ENCODE measurements around the gene SMAP2.

Gene SMAP2

DNA sequence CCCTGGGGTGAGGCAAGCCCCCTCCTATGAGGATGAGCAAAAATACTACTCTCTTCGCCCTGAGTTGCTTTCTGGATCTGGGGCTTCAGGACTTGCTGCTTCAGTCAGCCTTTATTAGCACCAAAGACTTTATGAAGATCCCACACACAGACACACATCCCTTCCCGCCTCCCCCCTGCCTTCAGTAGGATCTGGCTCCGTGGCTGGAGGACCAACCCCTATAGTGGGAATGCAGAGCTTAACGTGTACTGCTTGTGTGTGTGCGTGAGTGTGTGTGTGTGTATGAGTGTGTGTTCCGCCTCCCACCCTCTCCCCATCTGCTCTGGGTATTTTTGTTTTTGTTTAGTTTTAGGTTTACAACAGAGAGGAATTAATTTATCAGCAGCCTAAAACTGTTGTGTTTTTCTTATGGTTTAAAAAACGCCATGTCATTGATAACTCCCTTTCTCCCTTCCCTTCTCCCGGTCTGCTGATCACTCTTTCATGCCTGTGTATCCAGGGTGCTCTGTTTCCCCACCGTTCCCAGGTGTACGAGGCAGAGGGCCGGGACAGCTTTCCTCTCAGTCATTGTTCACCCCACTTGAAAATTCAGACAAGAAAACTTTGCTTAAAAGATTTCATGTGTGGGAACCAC, 49.2 kb downstream of the SMAP2 start:
- no peak for DNase-seq

DNA sequence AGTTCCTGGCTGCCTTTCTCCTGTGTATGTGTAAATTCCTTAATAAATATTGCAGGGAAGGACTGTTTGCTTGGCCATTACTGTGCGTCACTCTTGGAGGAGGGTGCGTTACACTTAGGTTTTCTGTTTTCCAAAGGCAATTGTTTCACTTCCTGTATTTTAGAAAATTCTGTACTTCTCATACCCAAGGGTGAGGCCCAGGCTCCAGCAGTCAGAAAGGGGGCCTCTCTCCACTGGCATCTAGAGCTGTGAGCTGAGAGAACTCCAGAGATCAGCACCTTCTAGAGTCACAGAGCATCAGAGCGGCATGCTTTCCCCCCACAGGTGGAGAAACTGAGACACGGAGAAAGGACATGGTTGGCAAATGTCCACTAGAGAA, 49.7 kb downstream of the SMAP2 start:
- DNase-seq = no peak

DNA sequence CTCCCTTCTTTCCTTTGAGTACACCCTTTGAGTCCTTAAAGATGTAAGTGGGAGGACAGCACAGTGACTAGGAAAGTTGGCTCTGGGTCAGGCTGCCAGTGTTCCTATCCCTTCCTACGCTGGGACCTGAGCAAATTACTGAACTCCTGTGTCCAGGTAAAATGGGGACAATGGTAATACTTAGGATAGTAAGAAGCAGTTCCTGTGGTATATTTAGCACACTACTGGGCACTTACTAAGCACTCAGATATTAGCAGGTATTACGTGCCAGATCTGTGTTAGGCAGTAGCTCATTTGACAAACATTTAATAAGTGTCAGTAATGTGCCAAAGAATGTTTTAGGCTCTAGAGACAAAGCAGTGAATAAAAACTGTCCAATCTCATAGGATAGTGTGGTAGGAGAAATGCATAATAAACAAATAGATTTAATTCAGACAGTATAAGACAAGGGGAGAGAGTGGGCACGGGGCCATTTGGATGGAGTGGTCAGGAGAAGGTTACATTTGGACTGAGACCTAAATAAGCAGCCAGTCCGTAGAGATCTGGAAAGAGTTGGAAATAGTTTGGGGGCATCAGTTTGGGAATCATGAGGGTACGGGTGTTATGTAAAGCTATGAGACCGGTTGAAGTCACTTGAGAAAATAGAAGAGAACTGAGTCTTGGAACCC, 50.6 kb downstream of the SMAP2 start:
- no peak for DNase-seq

DNA sequence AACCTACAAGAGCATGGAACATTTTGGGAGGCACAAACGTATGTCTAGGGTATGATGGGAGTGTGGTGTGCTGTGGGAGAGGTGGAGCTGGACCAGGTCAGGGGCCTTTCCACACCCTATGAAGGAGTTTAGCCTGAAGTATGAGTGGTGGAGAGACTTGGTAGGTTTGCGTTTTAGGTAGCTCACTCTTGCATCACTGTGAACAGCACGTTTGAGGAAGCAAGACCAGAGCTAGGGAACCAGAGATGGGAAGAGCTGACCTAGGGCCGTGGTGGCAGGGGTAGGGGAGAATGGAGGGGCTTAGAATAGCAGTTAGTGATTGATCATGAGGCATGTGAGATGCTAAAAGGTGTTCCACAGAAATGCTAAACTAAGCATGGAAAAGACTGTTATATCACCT, 51.7 kb downstream of the SMAP2 start:
- no peak for DNase-seq

DNA sequence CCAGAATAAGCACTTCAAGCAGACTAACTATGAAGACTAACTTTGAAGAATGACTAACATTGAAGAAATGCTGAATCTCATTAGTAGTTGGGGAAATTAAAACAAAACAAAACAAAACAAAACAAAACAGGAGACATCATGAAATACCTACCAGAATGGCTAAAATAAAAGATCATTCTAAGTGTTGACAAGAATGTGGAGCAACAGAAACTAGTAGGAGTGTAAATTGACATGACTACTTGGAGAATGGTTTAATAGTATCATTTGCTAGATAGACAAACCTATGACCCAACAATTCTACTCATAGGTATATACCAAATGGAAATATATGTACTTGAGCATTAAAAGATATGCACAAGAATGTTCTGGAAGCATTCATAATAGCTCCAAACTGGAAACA, 57.9 kb downstream of the SMAP2 start:
- DNase-seq = no peak

DNA sequence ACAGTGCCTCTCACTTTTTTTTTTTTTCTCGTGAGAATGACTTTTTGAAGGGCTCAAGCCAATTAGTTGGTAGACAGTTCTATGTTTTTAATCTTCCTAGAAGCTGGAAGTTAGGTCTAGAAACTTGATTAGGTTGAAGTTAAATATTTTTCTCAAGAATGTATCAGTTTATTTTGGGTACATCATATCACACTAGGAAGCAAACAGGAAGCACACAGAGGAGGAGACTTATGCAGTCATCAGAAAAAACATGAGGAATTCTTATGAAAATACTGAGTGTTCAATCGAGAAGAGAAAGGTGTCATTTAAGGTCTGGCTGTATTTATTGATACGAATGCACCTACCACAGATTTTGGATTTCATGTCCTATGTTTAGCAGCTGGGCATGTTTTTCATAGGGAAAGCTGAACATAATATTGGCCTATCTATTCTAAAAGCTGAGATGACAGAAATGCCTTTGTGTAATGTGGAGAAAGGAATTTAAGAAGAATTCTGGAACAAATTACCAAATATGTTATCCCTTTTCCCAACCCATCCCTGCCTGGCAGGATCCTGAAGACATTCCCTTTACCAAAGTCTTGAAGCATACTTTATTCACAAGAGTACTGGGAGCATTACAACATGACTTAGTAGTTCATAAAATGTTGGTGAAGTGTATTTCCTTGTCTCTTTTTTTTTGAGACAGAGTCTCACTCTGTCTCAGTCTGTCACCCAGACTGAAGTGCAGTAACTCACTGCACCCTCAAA, 59.3 kb downstream of the SMAP2 start:
- peak; percentile 60 for DNase-seq

DNA sequence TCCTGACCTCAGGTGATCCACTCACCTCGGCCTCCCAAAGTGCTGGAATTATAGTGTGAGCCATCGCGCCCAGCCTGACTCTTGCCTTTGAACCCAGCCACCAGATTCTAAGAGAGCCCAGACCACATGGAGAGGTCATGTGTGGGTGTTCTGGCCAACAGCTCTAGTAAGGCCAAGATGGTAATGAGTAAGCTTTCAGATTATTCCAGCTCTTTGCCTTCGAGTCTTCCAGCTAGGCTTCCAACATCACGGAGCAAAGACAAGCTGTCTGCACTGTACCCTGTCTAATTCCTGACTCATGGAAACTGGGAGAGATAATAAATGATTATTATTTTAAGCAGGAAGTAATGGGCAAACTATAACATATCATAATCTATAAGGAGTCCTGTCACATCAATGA, 61.9 kb downstream of the SMAP2 start:
- DNase-seq = no peak

DNA sequence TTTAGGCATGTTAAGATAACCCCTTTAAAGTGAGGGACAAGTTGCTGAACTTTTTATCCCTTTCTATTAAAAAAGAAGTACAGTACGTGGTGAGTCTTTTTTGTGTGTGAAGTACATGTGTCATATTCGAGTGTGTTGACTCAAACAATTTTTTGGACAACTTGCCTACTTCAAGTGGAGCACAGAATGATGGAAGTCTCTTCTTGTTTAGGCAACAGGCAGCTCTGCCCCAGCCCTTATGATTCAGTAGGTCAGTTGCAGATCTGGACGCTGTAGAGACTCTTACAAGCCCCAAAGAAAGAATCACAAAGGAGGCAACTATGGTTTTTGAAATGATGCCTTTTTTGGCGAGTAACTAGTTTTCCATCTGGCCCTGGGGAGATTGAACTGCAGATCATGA, 62.3 kb downstream of the SMAP2 start:
- no peak for DNase-seq

DNA sequence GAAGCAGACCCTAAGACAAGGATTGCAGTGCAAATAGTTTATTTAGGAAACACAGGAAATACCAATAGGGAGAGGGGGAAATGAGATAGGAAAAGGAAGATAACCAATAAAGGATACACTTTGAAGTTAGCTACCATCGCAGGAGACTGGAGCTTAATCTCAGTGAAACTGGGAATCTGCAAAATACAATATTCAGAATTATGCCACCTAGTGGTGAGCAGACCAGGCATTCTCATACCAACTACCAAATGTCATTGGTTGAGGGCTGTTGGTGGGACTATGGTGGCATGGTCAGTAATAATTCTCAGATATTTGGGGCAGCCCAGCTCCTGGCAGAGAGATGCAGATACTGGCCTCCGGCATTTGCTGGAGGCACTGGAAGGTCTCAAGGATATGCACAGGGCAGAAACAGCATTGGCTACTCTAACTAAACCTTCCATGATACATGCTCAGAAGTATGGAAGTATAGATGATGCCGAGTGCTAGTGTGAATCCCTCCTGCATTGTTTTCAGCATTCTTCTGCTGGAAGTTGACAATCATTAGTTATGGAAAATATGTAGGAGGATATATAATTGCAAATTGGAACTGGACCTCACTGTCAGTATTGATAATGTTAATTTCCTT, 65.0 kb downstream of the SMAP2 start:
- peak; percentile 6 for DNase-seq

DNA sequence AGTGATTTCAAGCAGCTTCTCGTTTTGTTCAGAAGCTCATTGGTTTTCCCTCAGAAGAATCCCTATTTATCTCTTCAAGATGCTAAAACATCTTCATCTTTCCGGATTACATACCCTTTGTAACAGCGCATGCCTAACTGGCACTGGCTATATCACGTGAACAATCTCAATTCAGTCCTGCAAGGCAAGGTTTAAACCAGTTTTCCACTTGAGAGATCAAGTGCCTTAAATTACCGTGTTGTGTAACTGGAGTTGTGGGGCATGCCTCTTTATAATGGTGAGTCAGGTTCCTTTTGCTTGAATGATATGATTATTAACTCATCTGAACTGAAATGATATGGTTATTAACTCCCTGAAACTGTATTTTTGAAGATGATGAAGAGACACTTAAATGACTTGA, 65.7 kb downstream of the SMAP2 start:
- DNase-seq = no peak

DNA sequence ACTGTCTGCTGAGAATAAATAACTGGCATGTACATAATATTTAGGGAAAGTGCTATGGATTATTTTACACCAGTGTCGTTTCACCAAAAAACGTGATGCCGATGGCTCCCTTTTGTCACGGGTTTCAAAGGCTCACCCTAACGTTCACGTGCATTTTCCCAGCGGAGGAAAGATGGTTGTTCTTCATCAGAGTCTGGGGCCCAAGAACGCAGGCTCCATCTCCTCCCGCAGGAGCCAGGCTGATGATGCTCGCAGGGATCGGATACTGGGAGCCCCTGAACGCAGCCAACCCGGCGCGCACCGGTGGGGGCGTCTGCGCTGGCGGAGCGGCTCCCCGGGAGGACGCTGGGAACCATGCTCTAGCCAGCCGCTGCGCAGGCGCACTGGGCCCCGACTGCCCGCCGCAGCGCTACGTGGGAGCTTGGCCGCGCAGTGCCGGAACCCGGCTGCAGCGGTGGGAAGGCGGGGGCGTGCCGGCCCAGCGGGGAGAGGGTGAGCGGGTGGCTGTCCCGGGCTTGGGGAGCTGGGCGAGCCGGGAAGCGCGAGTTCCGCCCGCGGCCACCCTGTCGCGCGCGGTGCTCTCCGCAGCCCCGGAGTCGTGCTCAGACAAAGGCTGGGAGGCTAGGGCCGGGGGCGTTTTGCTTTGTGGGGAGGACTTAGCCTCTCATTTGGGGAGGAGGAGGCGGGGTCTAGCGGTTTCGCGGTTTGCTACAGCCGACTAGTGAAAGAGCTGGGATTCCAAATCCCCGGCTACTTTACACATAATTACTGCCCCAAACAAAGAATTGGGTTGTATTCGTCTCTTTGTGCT, 76.4 kb downstream of the SMAP2 start, which contains the start of gene ZFP69B:
Gene ZFP69B, plus strand, starts transcription at position 793 of the 811 bp plus-strand sequence. CDS start 486 bp downstream, outside the sequence.
- DNase-seq = peak; percentile 93

DNA sequence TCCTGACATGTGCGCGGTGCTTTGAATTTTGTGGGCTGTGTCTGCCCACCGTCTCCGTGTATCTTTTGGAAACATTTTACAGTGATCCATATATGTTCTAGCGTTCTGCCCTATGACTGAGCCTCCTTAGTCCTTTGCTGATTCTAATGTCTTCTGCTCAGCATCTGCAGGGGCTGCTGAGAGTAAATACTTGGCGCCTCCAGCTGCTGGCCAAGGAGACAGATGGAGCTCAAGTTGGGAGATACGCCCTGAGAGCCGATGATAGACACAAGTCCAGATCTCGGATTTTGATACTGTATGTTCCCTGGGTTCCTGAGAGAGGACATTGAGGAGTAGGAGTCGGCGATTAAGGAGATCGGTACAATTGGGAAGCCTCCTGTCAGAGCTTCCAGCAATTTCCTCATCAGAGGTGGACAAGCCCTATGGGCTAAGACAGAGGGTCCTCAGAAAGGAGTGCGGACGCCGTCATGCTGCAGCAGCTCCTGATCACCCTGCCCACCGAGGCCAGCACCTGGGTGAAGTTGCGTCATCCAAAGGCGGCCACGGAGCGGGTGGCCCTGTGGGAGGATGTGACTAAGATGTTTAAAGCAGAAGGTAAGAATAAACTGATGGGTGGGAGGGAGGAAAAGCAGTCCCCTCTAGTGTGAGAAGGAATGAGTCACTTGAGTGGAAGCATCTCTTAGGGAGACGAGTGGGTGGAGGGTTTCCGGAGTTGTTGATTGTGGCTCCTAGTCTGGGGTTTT, 77.1 kb downstream of the SMAP2 start:
- peak; percentile 19 for DNase-seq

DNA sequence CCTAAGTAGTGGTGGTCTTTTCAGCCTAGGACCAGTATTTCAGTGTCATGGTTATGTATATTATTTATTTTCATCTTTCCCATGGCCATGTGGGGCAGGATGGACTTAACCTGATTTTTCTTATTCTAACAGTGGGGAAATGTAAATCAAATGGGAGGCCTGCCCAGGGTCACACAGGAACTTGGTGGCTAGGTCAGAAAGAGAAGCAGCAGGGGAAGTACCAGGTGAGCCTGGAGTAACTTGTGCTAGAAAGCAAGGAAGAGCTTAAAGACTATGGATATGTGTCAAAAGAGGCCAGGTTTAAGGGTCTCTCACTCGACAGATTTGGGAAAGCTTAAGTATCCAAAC, 77.7 kb downstream of the SMAP2 start:
- DNase-seq = no peak

DNA sequence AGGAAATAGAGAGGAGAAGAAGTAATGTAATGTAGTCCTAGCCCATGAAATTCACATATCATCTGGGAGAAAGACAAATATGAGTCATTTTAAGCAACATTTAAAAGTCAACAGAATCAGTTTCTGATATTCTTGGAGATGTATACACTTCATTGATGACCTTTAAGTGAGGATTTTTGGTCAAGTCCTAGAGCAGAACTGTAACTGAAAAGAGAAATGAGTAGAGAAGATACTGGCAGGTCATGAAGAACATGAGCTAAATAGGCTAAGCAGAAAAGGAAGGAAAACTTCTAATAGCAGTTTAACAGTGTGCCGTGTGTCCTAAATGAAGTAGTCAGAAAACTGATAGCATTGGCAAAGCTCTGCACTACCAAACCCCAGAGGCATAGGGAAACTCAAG, 81.3 kb downstream of the SMAP2 start:
- no peak for DNase-seq

DNA sequence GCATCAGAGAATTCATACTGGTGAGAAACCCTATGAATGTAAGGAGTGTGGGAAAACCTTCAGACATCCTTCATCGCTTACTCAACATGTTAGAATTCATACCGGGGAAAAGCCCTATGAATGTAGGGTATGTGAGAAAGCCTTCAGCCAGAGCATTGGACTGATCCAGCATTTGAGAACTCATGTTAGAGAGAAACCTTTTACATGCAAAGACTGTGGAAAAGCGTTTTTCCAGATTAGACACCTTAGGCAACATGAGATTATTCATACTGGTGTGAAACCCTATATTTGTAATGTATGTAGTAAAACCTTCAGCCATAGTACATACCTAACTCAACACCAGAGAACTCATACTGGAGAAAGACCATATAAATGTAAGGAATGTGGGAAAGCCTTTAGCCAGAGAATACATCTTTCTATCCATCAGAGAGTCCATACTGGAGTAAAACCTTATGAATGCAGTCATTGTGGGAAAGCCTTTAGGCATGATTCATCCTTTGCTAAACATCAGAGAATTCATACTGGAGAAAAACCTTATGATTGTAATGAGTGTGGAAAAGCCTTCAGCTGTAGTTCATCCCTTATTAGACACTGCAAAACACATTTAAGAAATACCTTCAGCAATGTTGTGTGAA, 89.5 kb downstream of the SMAP2 start:
- no peak for DNase-seq

DNA sequence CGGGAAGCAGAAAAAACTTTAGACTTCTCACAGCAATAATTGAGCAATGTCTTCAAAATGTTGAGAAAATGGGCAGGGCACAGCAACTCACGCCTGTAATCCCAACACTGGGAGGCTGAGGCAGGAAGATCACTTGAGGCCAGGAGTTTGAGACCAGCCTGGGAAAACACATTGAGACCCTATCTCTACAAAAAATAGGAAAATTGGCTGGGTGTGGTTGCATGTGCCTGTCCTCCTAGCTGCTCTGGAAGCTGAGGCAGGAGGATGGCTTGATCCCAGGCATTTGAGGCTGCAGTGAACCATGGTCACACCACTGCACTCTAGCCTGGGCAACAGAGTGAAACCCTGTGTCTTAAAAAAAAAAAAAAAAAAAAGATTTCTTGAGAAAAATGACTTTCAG, 95.8 kb downstream of the SMAP2 start:
- DNase-seq = no peak
